Measurements from ENCODE around the gene PTPRT.

PTPRT gene

GRCh38 chr20:42549496-42549895 lies 640.2 kb downstream of the PTPRT start:
- Histone ChIP-seq H3F3A (ENCODE audit: insufficient read depth, low read length) (no peaks in the 10 kb centered on the region), H3K4me2 (ENCODE audit: low read depth, low read length) (no peak overlapping the region), H3K9ac (ENCODE audit: low read length) (no peak overlapping the region), H3K27ac (ENCODE audit: low read length) (no peak overlapping the region), H3K9me2 (replicated peaks; ENCODE audit: insufficient read depth, low read length) (no peaks in the 10 kb centered on the region), H4K20me1 (ENCODE audit: insufficient read depth, low read length) (no peaks in the 10 kb centered on the region), H3K9me3 (replicated peaks; ENCODE audit: insufficient read depth, low read length) (no peaks in the 10 kb centered on the region), H3K36me3 (replicated peaks; ENCODE audit: insufficient read depth, low read length) (no peaks in the 10 kb centered on the region), H3K27me3 (replicated peaks; ENCODE audit: insufficient read depth, low read length) (no peaks in the 10 kb centered on the region), H3K4me3 (ENCODE audit: low read length) (no peak overlapping the region), H3K4me1 (ENCODE audit: low read length) (no peaks in the 10 kb centered on the region), H2AFZ (ENCODE audit: low read length) (no peak overlapping the region), H3K79me2 (ENCODE audit: low read length) (no peaks in the 10 kb centered on the region)
- no peak for TF ChIP-seq EZH2 (optimal IDR thresholded peaks at IDR 0.05; ENCODE audit: low read depth, low read length)
- TF ChIP-seq EZH2phosphoT487 (IDR thresholded peaks at IDR 0.05; ENCODE audit: low read length): no peak
- no peak for TF ChIP-seq CTCF (IDR thresholded peaks at IDR 0.05; ENCODE audit: low read length)
- no peak for DNase-seq

GRCh38 chr20:42544926-42545325 lies 644.8 kb downstream of the PTPRT start:
- H3K27me3 ChIP-seq (replicated peaks; ENCODE audit: insufficient read depth, low read length): no peaks in the 10 kb centered on the region
- no peaks in the 10 kb centered on the region for H3K36me3 ChIP-seq (replicated peaks; ENCODE audit: insufficient read depth, low read length)
- H3K9me2 ChIP-seq (replicated peaks; ENCODE audit: insufficient read depth, low read length): no peaks in the 10 kb centered on the region
- no peak overlapping the region for H2AFZ ChIP-seq (ENCODE audit: low read length)
- H3K4me1 ChIP-seq (ENCODE audit: low read length): no peaks in the 10 kb centered on the region
- DNase-seq: no peak
- TF ChIP-seq CTCF (IDR thresholded peaks at IDR 0.05; ENCODE audit: low read length) (no peak), EZH2 (optimal IDR thresholded peaks at IDR 0.05; ENCODE audit: low read depth, low read length) (no peak), EZH2phosphoT487 (IDR thresholded peaks at IDR 0.05; ENCODE audit: low read length) (no peak)
- no peak overlapping the region for H3K4me3 ChIP-seq (ENCODE audit: low read length)
- no peak overlapping the region for H3K27ac ChIP-seq (ENCODE audit: low read length)
- H3K9ac ChIP-seq (ENCODE audit: low read length): no peak overlapping the region
- no peak overlapping the region for H3K4me2 ChIP-seq (ENCODE audit: low read depth, low read length)
- H3K9me3 ChIP-seq (replicated peaks; ENCODE audit: insufficient read depth, low read length): no peaks in the 10 kb centered on the region
- no peaks in the 10 kb centered on the region for H3F3A ChIP-seq (ENCODE audit: insufficient read depth, low read length)
- no peaks in the 10 kb centered on the region for H3K79me2 ChIP-seq (ENCODE audit: low read length)
- no peaks in the 10 kb centered on the region for H4K20me1 ChIP-seq (ENCODE audit: insufficient read depth, low read length)

GRCh38 chr20:42532831-42533230 lies 656.9 kb downstream of the PTPRT start:
- no peak for TF ChIP-seq EZH2 (optimal IDR thresholded peaks at IDR 0.05; ENCODE audit: low read depth, low read length)
- H4K20me1 ChIP-seq (ENCODE audit: insufficient read depth, low read length): no peaks in the 10 kb centered on the region
- H3K27me3 ChIP-seq (replicated peaks; ENCODE audit: insufficient read depth, low read length): no peaks in the 10 kb centered on the region
- no peaks in the 10 kb centered on the region for H3K79me2 ChIP-seq (ENCODE audit: low read length)
- no peaks in the 10 kb centered on the region for H3K9me2 ChIP-seq (replicated peaks; ENCODE audit: insufficient read depth, low read length)
- no peaks in the 10 kb centered on the region for H3F3A ChIP-seq (ENCODE audit: insufficient read depth, low read length)
- no peak overlapping the region for H3K4me2 ChIP-seq (ENCODE audit: low read depth, low read length)
- peaks cover 11% of the 10 kb centered on the region for H3K4me1 ChIP-seq (ENCODE audit: low read length)
- H3K9me3 ChIP-seq (replicated peaks; ENCODE audit: insufficient read depth, low read length): no peaks in the 10 kb centered on the region
- no peak overlapping the region for H3K27ac ChIP-seq (ENCODE audit: low read length)
- no peaks in the 10 kb centered on the region for H3K36me3 ChIP-seq (replicated peaks; ENCODE audit: insufficient read depth, low read length)
- H3K4me3 ChIP-seq (ENCODE audit: low read length): no peak overlapping the region
- DNase-seq: no peak
- no peak overlapping the region for H2AFZ ChIP-seq (ENCODE audit: low read length)
- H3K9ac ChIP-seq (ENCODE audit: low read length): no peak overlapping the region

- H3K27me3 ChIP-seq (replicated peaks; ENCODE audit: insufficient read depth, low read length): no peaks in the 10 kb centered on the region
- H2AFZ ChIP-seq (ENCODE audit: low read length): 0 out of 2 replicates have a peak overlapping the region, but pooled peaks have one; percentile 24
- no peak overlapping the region for H3K4me3 ChIP-seq (ENCODE audit: low read length)
- TF ChIP-seq EZH2phosphoT487 (IDR thresholded peaks at IDR 0.05; ENCODE audit: low read length) (no peak), EZH2 (optimal IDR thresholded peaks at IDR 0.05; ENCODE audit: low read depth, low read length) (no peak), CTCF (IDR thresholded peaks at IDR 0.05; ENCODE audit: low read length) (no peak)
- peaks cover 11% of the 10 kb centered on the region for H3K4me1 ChIP-seq (ENCODE audit: low read length)
- DNase-seq: peak; percentile 48
- H3K9me2 ChIP-seq (replicated peaks; ENCODE audit: insufficient read depth, low read length): no peaks in the 10 kb centered on the region
- H3K4me2 ChIP-seq (ENCODE audit: low read depth, low read length): peak overlapping the region; percentile 51
- peak overlapping the region; percentile 17; the same call in 1 of the 2 replicates for H3K27ac ChIP-seq (ENCODE audit: low read length)
- H3K9ac ChIP-seq (ENCODE audit: low read length): no peak overlapping the region
- H3K36me3 ChIP-seq (replicated peaks; ENCODE audit: insufficient read depth, low read length): no peaks in the 10 kb centered on the region
- no peaks in the 10 kb centered on the region for H3F3A ChIP-seq (ENCODE audit: insufficient read depth, low read length)
- no peaks in the 10 kb centered on the region for H4K20me1 ChIP-seq (ENCODE audit: insufficient read depth, low read length)
- no peaks in the 10 kb centered on the region for H3K9me3 ChIP-seq (replicated peaks; ENCODE audit: insufficient read depth, low read length)
- no peaks in the 10 kb centered on the region for H3K79me2 ChIP-seq (ENCODE audit: low read length)
Measured at GRCh38 chr20:42531508-42531961, 658.2 kb downstream of the PTPRT start.

All from MM.1S (cell line).